Hindlimb muscle (tissue), 1 donor: ENCODE results near the gene PHC2. TPM values are rescaled to one million over a fixed set of nuclear protein-coding genes. Genes with fewer than 3 reads are reported as not detected.

Experiments
- DNase-seq: peaks from one replicate; pipeline ENCODE4 v3.0.0-alpha.2; 2013
- polyA plus RNA-seq: library from polyadenylated mRNA; unstranded; fragments of 120-200 nt; gene quantifications from one replicate; pipeline ENCODE4 v1.2.1, GENCODE V29; 2013; ENCODE audit not compliant: insufficient read length

The PHC2 gene
- polyA plus RNA-seq, 1 donor, result 77.9 TPM

GRCh38 chr1:33420870-33421775 is 9.8 kb downstream of the PHC2 start:
- DNase-seq, result no peak

- no peak for DNase-seq
Observed at GRCh38 chr1:33418811-33419210, 12.1 kb downstream of the PHC2 start.

- no peak for DNase-seq
Observed at GRCh38 chr1:33414879-33415278, 16.0 kb downstream of the PHC2 start.

- DNase-seq, result peak; percentile 50
Observed at GRCh38 chr1:33410091-33410701, 20.7 kb downstream of the PHC2 start.

- no peak for DNase-seq
Observed at GRCh38 chr1:33408093-33408436, 22.8 kb downstream of the PHC2 start.

GRCh38 chr1:33407352-33408092 is 23.4 kb downstream of the PHC2 start:
- no peak for DNase-seq

- DNase-seq, result no peak
Observed at GRCh38 chr1:33402206-33402605, 28.7 kb downstream of the PHC2 start.

GRCh38 chr1:33401471-33401870 is 29.4 kb downstream of the PHC2 start:
- DNase-seq, result no peak

- DNase-seq, result no peak
Observed at GRCh38 chr1:33400153-33400911, 30.6 kb downstream of the PHC2 start.

GRCh38 chr1:33399375-33399774 is 31.5 kb downstream of the PHC2 start:
- DNase-seq, result no peak

GRCh38 chr1:33397994-33398393 is 32.9 kb downstream of the PHC2 start:
- DNase-seq, result no peak

GRCh38 chr1:33397125-33397506 is 33.8 kb downstream of the PHC2 start:
- no peak for DNase-seq

GRCh38 chr1:33396188-33397124 is 34.4 kb downstream of the PHC2 start:
- DNase-seq, result no peak

GRCh38 chr1:33394770-33395169 is 36.1 kb downstream of the PHC2 start:
- no peak for DNase-seq

- no peak for DNase-seq
Observed at GRCh38 chr1:33393991-33394390, 36.9 kb downstream of the PHC2 start.

GRCh38 chr1:33393524-33393923 is 37.4 kb downstream of the PHC2 start:
- DNase-seq, result no peak

- DNase-seq, result no peak
Observed at GRCh38 chr1:33392639-33393038, 38.3 kb downstream of the PHC2 start.

GRCh38 chr1:33392206-33392605 is 38.7 kb downstream of the PHC2 start:
- DNase-seq, result no peak

GRCh38 chr1:33391343-33392078 is 39.4 kb downstream of the PHC2 start:
- no peak for DNase-seq

GRCh38 chr1:33390542-33390941 is 40.4 kb downstream of the PHC2 start:
- DNase-seq, result no peak
